ENCODE results near the gene DLAT.
"Not testable (repeated sequence)": the region's sequence is repeated elsewhere in the genome, so short reads cannot be mapped to it uniquely, and the experiment has no call there.

The DLAT gene

DNA sequence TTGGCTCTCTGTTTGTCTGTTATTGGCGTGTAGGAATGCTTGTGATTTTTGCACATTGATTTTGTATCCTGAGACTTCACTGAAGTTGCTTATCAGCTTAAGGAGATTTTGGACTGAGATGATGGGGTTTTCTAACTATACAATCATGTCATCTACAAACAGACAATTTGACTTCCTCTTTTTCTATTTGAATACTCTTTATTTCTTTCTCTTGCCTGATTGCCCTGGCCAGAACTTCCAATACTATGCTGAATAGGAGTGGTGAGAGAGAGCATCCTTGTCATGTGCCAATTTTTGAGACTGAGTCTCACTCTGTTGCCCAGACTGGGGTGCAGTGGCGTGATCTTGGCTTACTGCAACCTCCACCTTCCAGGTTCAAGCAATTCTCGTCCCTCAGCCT, 23.0 kb downstream of the DLAT start:
- not testable (repeated sequence) for H3K4me1 ChIP-seq (ENCODE audit: control insufficient read depth in 1 of 2, insufficient read depth in 2 of 2, low read length in 2 of 2); H3K9ac ChIP-seq (ENCODE audit: low read depth in 1 of 2, low read length in 2 of 2); H3K27ac ChIP-seq (ENCODE audit: low read depth, low read length); H3K4me3 ChIP-seq (ENCODE audit: low read depth in 1 of 2, low read length in 2 of 2); H3K27me3 ChIP-seq (ENCODE audit: control insufficient read depth in 1 of 2, insufficient read depth in 2 of 2, low read length in 2 of 2); H3K9me3 ChIP-seq (ENCODE audit: control insufficient read depth in 1 of 2, low read length in 2 of 2)
- peaks cover 9 to 52% of the 10 kb centered on the region in 2 donors for H3K36me3 ChIP-seq (ENCODE audit: control insufficient read depth in 1 of 2, insufficient read depth in 2 of 2, low read length in 2 of 2)

DNA sequence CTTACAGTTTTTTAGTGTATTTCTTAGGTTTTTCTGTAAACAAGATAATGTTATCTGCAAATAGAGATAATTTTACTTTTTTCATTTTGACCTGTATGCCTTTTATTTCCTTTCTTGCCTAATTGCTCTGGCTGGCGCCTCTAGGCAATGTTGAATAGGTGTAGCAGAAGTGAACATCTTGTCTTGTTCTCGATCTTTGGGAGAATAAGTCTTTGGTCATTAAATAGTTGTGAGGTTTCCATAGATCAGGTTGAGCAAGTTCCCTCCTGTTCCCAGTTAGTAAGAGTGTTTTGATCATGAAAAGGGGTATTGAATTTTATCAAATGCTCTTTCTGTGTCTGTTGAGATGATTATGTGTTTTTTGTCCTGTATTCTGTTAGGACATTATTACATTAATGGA, 24.6 kb downstream of the DLAT start:
- H3K27ac ChIP-seq (ENCODE audit: low read depth, low read length), result no peak overlapping the region
- H3K4me1 ChIP-seq (ENCODE audit: control insufficient read depth in 1 of 2, insufficient read depth in 2 of 2, low read length in 2 of 2), result no peaks in the 10 kb centered on the region
- no peak overlapping the region for H3K9ac ChIP-seq (ENCODE audit: low read depth in 1 of 2, low read length in 2 of 2)
- no peak overlapping the region for H3K4me3 ChIP-seq (ENCODE audit: low read depth in 1 of 2, low read length in 2 of 2)
- peaks cover 5 to 56% of the 10 kb centered on the region in 2 donors for H3K36me3 ChIP-seq (ENCODE audit: control insufficient read depth in 1 of 2, insufficient read depth in 2 of 2, low read length in 2 of 2)
- H3K27me3 ChIP-seq (ENCODE audit: control insufficient read depth in 1 of 2, insufficient read depth in 2 of 2, low read length in 2 of 2), result no peaks in the 10 kb centered on the region
- no peaks in the 10 kb centered on the region for H3K9me3 ChIP-seq (ENCODE audit: control insufficient read depth in 1 of 2, low read length in 2 of 2)

DNA sequence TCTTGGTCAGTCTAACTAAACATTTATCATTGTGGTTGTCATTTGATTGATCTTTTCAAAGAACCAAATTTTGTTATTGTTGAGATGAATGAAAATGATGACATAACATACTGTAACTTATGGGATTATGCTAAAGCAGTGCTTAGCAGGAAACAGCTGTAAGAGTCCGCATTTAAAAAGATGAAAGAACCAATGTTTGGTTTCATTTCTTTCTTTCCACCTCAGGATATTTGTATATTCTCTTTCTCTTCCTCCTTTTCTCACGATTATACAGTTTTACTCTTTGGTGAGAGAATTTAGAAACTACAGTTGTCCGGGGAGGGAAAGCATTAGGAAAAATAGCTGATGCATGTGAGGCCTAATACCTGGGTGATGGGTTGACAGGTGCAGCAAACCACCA, 25.5 kb downstream of the DLAT start:
- Histone ChIP-seq H3K27ac (ENCODE audit: low read depth, low read length) (no peak overlapping the region), H3K4me3 (ENCODE audit: low read depth in 1 of 2, low read length in 2 of 2) (no peak overlapping the region), H3K4me1 (ENCODE audit: control insufficient read depth in 1 of 2, insufficient read depth in 2 of 2, low read length in 2 of 2) (no peaks in the 10 kb centered on the region), H3K9me3 (ENCODE audit: control insufficient read depth in 1 of 2, low read length in 2 of 2) (no peaks in the 10 kb centered on the region), H3K27me3 (ENCODE audit: control insufficient read depth in 1 of 2, insufficient read depth in 2 of 2, low read length in 2 of 2) (no peaks in the 10 kb centered on the region), H3K36me3 (ENCODE audit: control insufficient read depth in 1 of 2, insufficient read depth in 2 of 2, low read length in 2 of 2) (peaks cover 0 to 49% of the 10 kb centered on the region in 2 donors), H3K9ac (ENCODE audit: low read depth in 1 of 2, low read length in 2 of 2) (no peak overlapping the region)

- H3K36me3 ChIP-seq (ENCODE audit: control insufficient read depth in 1 of 2, insufficient read depth in 2 of 2, low read length in 2 of 2), result peaks cover 0 to 51% of the 10 kb centered on the region in 2 donors
- H3K9me3 ChIP-seq (ENCODE audit: control insufficient read depth in 1 of 2, low read length in 2 of 2), result no peaks in the 10 kb centered on the region
- H3K27ac ChIP-seq (ENCODE audit: low read depth, low read length), result no peak overlapping the region
- H3K4me3 ChIP-seq (ENCODE audit: low read depth in 1 of 2, low read length in 2 of 2), result no peak overlapping the region
- H3K27me3 ChIP-seq (ENCODE audit: control insufficient read depth in 1 of 2, insufficient read depth in 2 of 2, low read length in 2 of 2), result no peaks in the 10 kb centered on the region
- H3K4me1 ChIP-seq (ENCODE audit: control insufficient read depth in 1 of 2, insufficient read depth in 2 of 2, low read length in 2 of 2), result no peaks in the 10 kb centered on the region
- no peak overlapping the region for H3K9ac ChIP-seq (ENCODE audit: low read depth in 1 of 2, low read length in 2 of 2)
These were observed 26.6 kb downstream of the DLAT start for GRCh38 chr11:112051768-112052167.

- no peaks in the 10 kb centered on the region for H3K4me1 ChIP-seq (ENCODE audit: control insufficient read depth in 1 of 2, insufficient read depth in 2 of 2, low read length in 2 of 2)
- no peaks in the 10 kb centered on the region for H3K9me3 ChIP-seq (ENCODE audit: control insufficient read depth in 1 of 2, low read length in 2 of 2)
- H3K9ac ChIP-seq (ENCODE audit: low read depth in 1 of 2, low read length in 2 of 2), result no peak overlapping the region
- H3K4me3 ChIP-seq (ENCODE audit: low read depth in 1 of 2, low read length in 2 of 2), result no peak overlapping the region
- H3K27me3 ChIP-seq (ENCODE audit: control insufficient read depth in 1 of 2, insufficient read depth in 2 of 2, low read length in 2 of 2), result no peaks in the 10 kb centered on the region
- no peak overlapping the region for H3K27ac ChIP-seq (ENCODE audit: low read depth, low read length)
- peaks cover 2 to 74% of the 10 kb centered on the region in 2 donors for H3K36me3 ChIP-seq (ENCODE audit: control insufficient read depth in 1 of 2, insufficient read depth in 2 of 2, low read length in 2 of 2)
These were observed 32.0 kb downstream of the DLAT start for GRCh38 chr11:112057170-112057569.

- Histone ChIP-seq H3K36me3 (ENCODE audit: control insufficient read depth in 1 of 2, insufficient read depth in 2 of 2, low read length in 2 of 2) (peaks cover 11 to 72% of the 10 kb centered on the region in 2 donors), H3K4me3 (ENCODE audit: low read depth in 1 of 2, low read length in 2 of 2) (no peak overlapping the region), H3K27me3 (ENCODE audit: control insufficient read depth in 1 of 2, insufficient read depth in 2 of 2, low read length in 2 of 2) (no peaks in the 10 kb centered on the region)
These were observed 32.9 kb downstream of the DLAT start for GRCh38 chr11:112058103-112058502.

GRCh38 chr11:112062923-112063322, 37.7 kb downstream of the DLAT start:
- peaks cover 13 to 40% of the 10 kb centered on the region in 2 donors for H3K36me3 ChIP-seq (ENCODE audit: control insufficient read depth in 1 of 2, insufficient read depth in 2 of 2, low read length in 2 of 2)
- no peak overlapping the region for H3K4me3 ChIP-seq (ENCODE audit: low read depth in 1 of 2, low read length in 2 of 2)
- H3K9ac ChIP-seq (ENCODE audit: low read depth in 1 of 2, low read length in 2 of 2), result no peak overlapping the region
- H3K27ac ChIP-seq (ENCODE audit: low read depth, low read length), result no peak overlapping the region
- H3K27me3 ChIP-seq (ENCODE audit: control insufficient read depth in 1 of 2, insufficient read depth in 2 of 2, low read length in 2 of 2), result no peaks in the 10 kb centered on the region
- H3K9me3 ChIP-seq (ENCODE audit: control insufficient read depth in 1 of 2, low read length in 2 of 2), result no peaks in the 10 kb centered on the region
- no peaks in the 10 kb centered on the region for H3K4me1 ChIP-seq (ENCODE audit: control insufficient read depth in 1 of 2, insufficient read depth in 2 of 2, low read length in 2 of 2)

More at GRCh38 chr11:112058103-112058502, 32.9 kb downstream of the DLAT start:
- H3K9ac ChIP-seq (ENCODE audit: low read depth in 1 of 2, low read length in 2 of 2), result no peak overlapping the region
- H3K4me1 ChIP-seq (ENCODE audit: control insufficient read depth in 1 of 2, insufficient read depth in 2 of 2, low read length in 2 of 2), result no peaks in the 10 kb centered on the region
- H3K27ac ChIP-seq (ENCODE audit: low read depth, low read length), result no peak overlapping the region
- no peaks in the 10 kb centered on the region for H3K9me3 ChIP-seq (ENCODE audit: control insufficient read depth in 1 of 2, low read length in 2 of 2)

DNA sequence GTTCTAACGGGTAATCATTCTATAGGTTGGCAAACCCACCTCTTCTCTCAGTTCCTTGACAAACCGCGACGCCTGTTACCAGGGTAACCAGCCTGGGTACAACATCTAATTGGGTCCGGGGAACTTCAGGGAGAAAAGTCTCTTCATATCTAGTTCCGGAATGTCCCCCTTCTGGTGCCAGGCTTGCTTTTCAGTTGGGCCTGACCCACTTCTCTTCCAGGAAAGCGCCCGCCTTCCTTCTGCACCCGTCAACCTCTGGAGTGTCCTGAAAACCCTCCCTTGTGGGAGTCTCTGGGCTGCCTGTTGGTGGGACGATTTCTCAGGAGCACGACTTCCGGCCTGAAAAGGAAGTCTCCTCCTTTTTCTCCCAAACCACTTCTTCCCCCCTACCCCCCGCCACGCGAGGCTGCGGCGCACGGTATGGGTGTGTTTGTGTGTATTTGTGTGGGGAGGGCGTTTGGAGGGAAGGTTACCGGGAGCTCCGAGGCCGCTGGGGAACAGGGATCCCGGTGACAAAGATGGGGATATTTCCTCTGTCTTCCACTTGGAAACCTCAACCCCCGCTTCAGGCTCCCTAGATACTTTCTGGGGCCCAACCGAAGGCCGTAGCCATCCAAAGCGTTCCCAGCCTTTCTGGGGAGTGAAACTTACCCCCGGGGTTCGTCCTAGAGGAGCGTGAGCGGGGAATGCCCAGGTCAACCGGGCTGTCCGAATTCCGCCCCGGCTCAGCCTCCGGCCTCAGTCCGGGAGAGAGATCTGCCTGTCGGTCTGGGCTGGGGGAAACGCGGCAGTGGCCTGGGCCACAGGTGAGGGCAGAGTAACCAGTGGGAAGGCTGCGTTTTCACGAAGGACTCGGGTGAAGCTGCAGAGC, 49.0 kb downstream of the DLAT start, which contains the start of the genes NKAPD1 and PIH1D2:
Gene NKAPD1 (plus strand): TSS at position 359 of the 871 bp plus-strand sequence. CDS start 1,276 bp downstream, outside the sequence.
Gene PIH1D2 (minus strand): TSS at position 77 of the 871 bp plus-strand sequence. CDS start 843 bp downstream, outside the sequence.
- H3K27ac ChIP-seq (ENCODE audit: low read depth, low read length), result peak within 1 kb of the TSS; percentile 82
- H3K9ac ChIP-seq (ENCODE audit: low read depth in 1 of 2, low read length in 2 of 2), result peak within 1 kb of the TSS; percentile 89 to 97
- H3K9me3 ChIP-seq (ENCODE audit: control insufficient read depth in 1 of 2, low read length in 2 of 2), result no peaks in the 10 kb centered on the region
- H3K36me3 ChIP-seq (ENCODE audit: control insufficient read depth in 1 of 2, insufficient read depth in 2 of 2, low read length in 2 of 2), result peaks cover 3 to 22% of the 10 kb centered on the region in 2 donors
- no peaks in the 10 kb centered on the region for H3K27me3 ChIP-seq (ENCODE audit: control insufficient read depth in 1 of 2, insufficient read depth in 2 of 2, low read length in 2 of 2)
- peak within 1 kb of the TSS; percentile 87 to 94 for H3K4me3 ChIP-seq (ENCODE audit: low read depth in 1 of 2, low read length in 2 of 2)
- peaks cover 13 to 16% of the 10 kb centered on the region in 2 donors for H3K4me1 ChIP-seq (ENCODE audit: control insufficient read depth in 1 of 2, insufficient read depth in 2 of 2, low read length in 2 of 2)

DNA sequence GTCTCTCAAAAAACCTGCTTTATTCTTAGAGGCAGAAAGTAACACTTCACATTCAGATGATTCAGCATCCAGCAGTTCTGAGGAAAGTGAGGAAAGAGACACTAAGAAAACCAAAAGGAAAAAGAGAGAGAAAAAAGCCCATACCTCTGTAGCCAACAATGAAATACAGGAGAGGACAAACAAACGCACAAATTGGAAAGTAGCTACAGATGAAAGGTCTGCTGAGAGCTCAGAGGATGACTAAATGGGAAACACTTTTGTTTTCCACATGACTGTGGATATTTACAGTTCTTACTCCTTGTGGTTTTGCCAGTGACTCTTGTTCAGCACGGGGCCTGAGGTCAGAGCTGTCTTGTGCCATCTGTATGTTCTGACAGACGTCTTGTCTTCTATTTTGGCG, 57.5 kb downstream of the DLAT start:
- Histone ChIP-seq H3K27me3 (ENCODE audit: control insufficient read depth in 1 of 2, insufficient read depth in 2 of 2, low read length in 2 of 2) (no peaks in the 10 kb centered on the region), H3K27ac (ENCODE audit: low read depth, low read length) (no peak overlapping the region), H3K9me3 (ENCODE audit: control insufficient read depth in 1 of 2, low read length in 2 of 2) (no peaks in the 10 kb centered on the region), H3K9ac (ENCODE audit: low read depth in 1 of 2, low read length in 2 of 2) (no peak overlapping the region), H3K36me3 (ENCODE audit: control insufficient read depth in 1 of 2, insufficient read depth in 2 of 2, low read length in 2 of 2) (peaks cover 24 to 51% of the 10 kb centered on the region in 2 donors), H3K4me3 (ENCODE audit: low read depth in 1 of 2, low read length in 2 of 2) (no peak overlapping the region), H3K4me1 (ENCODE audit: control insufficient read depth in 1 of 2, insufficient read depth in 2 of 2, low read length in 2 of 2) (peaks cover 12 to 16% of the 10 kb centered on the region in 2 donors)

DNA sequence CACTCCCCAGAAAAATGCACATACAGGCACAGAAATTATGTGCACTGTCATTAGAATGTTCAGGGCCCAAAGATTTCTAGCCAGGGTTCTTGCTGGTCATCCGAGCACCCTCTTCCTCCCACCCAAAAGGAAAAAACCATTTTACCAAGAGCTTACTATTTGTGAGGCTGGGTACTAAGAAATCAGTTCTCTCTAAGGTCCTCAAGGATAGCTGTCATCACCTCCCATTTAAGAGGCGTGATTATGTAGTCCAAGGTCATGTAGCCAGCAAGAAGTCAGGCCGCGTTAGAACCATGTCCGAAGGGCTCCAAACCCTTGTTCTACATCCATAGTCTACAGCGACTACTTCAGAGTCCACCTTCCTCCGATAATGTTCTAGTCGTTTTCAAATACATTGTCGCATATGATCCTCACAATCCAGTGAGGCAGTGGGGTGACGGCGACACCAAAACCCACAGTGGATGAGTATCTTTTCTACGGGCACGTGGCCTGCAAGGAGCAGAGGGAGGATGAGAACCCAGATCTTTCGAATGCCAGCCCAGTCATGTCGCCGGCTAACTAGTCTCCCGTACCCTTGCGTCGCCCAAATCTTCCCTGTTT, 60.7 kb downstream of the DLAT start:
- Histone ChIP-seq H3K36me3 (ENCODE audit: control insufficient read depth in 1 of 2, insufficient read depth in 2 of 2, low read length in 2 of 2) (peaks cover 22 to 58% of the 10 kb centered on the region in 2 donors), H3K9me3 (ENCODE audit: control insufficient read depth in 1 of 2, low read length in 2 of 2) (no peaks in the 10 kb centered on the region), H3K4me1 (ENCODE audit: control insufficient read depth in 1 of 2, insufficient read depth in 2 of 2, low read length in 2 of 2) (peaks cover 28 to 33% of the 10 kb centered on the region in 2 donors), H3K4me3 (ENCODE audit: low read depth in 1 of 2, low read length in 2 of 2) (peak overlapping the region; percentile 92 to 100), H3K27ac (ENCODE audit: low read depth, low read length) (no peak overlapping the region), H3K27me3 (ENCODE audit: control insufficient read depth in 1 of 2, insufficient read depth in 2 of 2, low read length in 2 of 2) (no peaks in the 10 kb centered on the region), H3K9ac (ENCODE audit: low read depth in 1 of 2, low read length in 2 of 2) (peak overlapping the region; percentile 92 to 97)
